HPDE6-E6E7 (cell line): ENCODE measurements around the gene KCNAB2.

ENCODE experiments used
- DNase-seq: peaks from one replicate; pipeline ENCODE4 v3.0.0; 2011; ENCODE audit warnings: missing footprints; ENCODE audit errors: extremely low spot score

Gene KCNAB2

GRCh38 chr1:6108476-6108875 lies 62.8 kb downstream of the KCNAB2 start:
- DNase-seq: no peak

- DNase-seq: peak; percentile 79
Observed at GRCh38 chr1:6108937-6109614, 63.4 kb downstream of the KCNAB2 start.

GRCh38 chr1:6109688-6110087 lies 64.0 kb downstream of the KCNAB2 start:
- no peak for DNase-seq

- no peak for DNase-seq
Observed at GRCh38 chr1:6110326-6110725, 64.6 kb downstream of the KCNAB2 start.

- no peak for DNase-seq
Observed at GRCh38 chr1:6111571-6111970, 65.9 kb downstream of the KCNAB2 start.

- DNase-seq: no peak
Observed at GRCh38 chr1:6111991-6112689, 66.5 kb downstream of the KCNAB2 start.

- DNase-seq: no peak
Observed at GRCh38 chr1:6112690-6113005, 67.0 kb downstream of the KCNAB2 start.

- no peak for DNase-seq
Observed at GRCh38 chr1:6113116-6113515, 67.4 kb downstream of the KCNAB2 start.

- DNase-seq: no peak
Observed at GRCh38 chr1:6113745-6114144, 68.1 kb downstream of the KCNAB2 start.

- no peak for DNase-seq
Observed at GRCh38 chr1:6116137-6116536, 70.4 kb downstream of the KCNAB2 start.

GRCh38 chr1:6117064-6117463 lies 71.4 kb downstream of the KCNAB2 start:
- no peak for DNase-seq

GRCh38 chr1:6117624-6118023 lies 71.9 kb downstream of the KCNAB2 start:
- no peak for DNase-seq

GRCh38 chr1:6118415-6118814 lies 72.7 kb downstream of the KCNAB2 start:
- no peak for DNase-seq

GRCh38 chr1:6121021-6121421 lies 75.3 kb downstream of the KCNAB2 start:
- DNase-seq: no peak

- no peak for DNase-seq
Observed at GRCh38 chr1:6121651-6122370, 76.1 kb downstream of the KCNAB2 start.

- DNase-seq: no peak
Observed at GRCh38 chr1:6123083-6123482, 77.4 kb downstream of the KCNAB2 start.

GRCh38 chr1:6123816-6124215 lies 78.1 kb downstream of the KCNAB2 start:
- no peak for DNase-seq

- no peak for DNase-seq
Observed at GRCh38 chr1:6124341-6124740, 78.7 kb downstream of the KCNAB2 start.

- no peak for DNase-seq
Observed at GRCh38 chr1:6124746-6125365, 79.2 kb downstream of the KCNAB2 start.

GRCh38 chr1:6125366-6125765 lies 79.7 kb downstream of the KCNAB2 start:
- DNase-seq: no peak

- DNase-seq: no peak
Observed at GRCh38 chr1:6126028-6126427, 80.3 kb downstream of the KCNAB2 start.

- DNase-seq: no peak
Observed at GRCh38 chr1:6126521-6127067, 80.9 kb downstream of the KCNAB2 start.
